BE2C (cell line): ENCODE results near the gene CDK16.

Experiments used
- DNase-seq: peaks from one replicate; pipeline ENCODE4 v3.0.0-alpha.2; 2020
- H3K27me3 ChIP-seq: fragments of 250-450 bp; sonication (Bioruptor Pico); 2 replicates; pipeline ENCODE4 v1.5.1; 2020; ENCODE audit warnings: mild to moderate bottlenecking
- H3K36me3 ChIP-seq: fragments of 250-450 bp; sonication (Bioruptor Pico); 2 replicates; pipeline ENCODE4 v1.5.1; 2020; ENCODE audit warnings: mild to moderate bottlenecking
- H3K4me1 ChIP-seq: fragments of 250-450 bp; sonication (Bioruptor Pico); 2 replicates; pipeline ENCODE4 v1.5.1; 2020
- H3K4me3 ChIP-seq: 2 replicates; pipeline ENCODE4 v1.5.1; 2011; ENCODE audit warnings: low read depth, low read length
- H3K9me3 ChIP-seq: fragments of 250-450 bp; sonication (Bioruptor Pico); 2 replicates; pipeline ENCODE4 v1.5.1; 2020
- CTCF ChIP-seq: IDR thresholded peaks from 2 replicates; pipeline ENCODE4 v1.5.1; 2012; ENCODE audit warnings: mild to moderate bottlenecking, low read depth, low read length

The CDK16 gene

GRCh38 chrX:47239199-47239598 lies 20.7 kb downstream of the CDK16 start:
- no peak for TF ChIP-seq CTCF
- H3K4me1 ChIP-seq = no peaks in the 10 kb centered on the region
- no peak overlapping the region for H3K4me3 ChIP-seq
- no peak for DNase-seq
- H3K27me3 ChIP-seq = no peaks in the 10 kb centered on the region
- H3K36me3 ChIP-seq = no peaks in the 10 kb centered on the region
- no peaks in the 10 kb centered on the region for H3K9me3 ChIP-seq

- DNase-seq = no peak
- TF ChIP-seq CTCF = no peak
- no peak overlapping the region for H3K4me3 ChIP-seq
- H3K9me3 ChIP-seq = no peaks in the 10 kb centered on the region
- H3K4me1 ChIP-seq = no peaks in the 10 kb centered on the region
- no peaks in the 10 kb centered on the region for H3K27me3 ChIP-seq
- H3K36me3 ChIP-seq = no peaks in the 10 kb centered on the region; the same call in 1 of the 2 replicates
These were observed 21.5 kb downstream of the CDK16 start for GRCh38 chrX:47239898-47240545.

GRCh38 chrX:47240619-47241018 lies 22.1 kb downstream of the CDK16 start:
- H3K9me3 ChIP-seq = no peaks in the 10 kb centered on the region
- TF ChIP-seq CTCF = no peak
- H3K4me3 ChIP-seq = no peak overlapping the region
- H3K36me3 ChIP-seq = no peaks in the 10 kb centered on the region; the same call in 1 of the 2 replicates
- no peak for DNase-seq
- no peaks in the 10 kb centered on the region for H3K27me3 ChIP-seq
- no peaks in the 10 kb centered on the region for H3K4me1 ChIP-seq

GRCh38 chrX:47241201-47242011 lies 22.9 kb downstream of the CDK16 start:
- Histone ChIP-seq H3K36me3 (no peaks in the 10 kb centered on the region; the same call in 1 of the 2 replicates), H3K4me3 (no peak overlapping the region), H3K9me3 (no peaks in the 10 kb centered on the region), H3K27me3 (no peaks in the 10 kb centered on the region), H3K4me1 (no peaks in the 10 kb centered on the region)
- no peak for TF ChIP-seq CTCF
- DNase-seq = no peak

GRCh38 chrX:47242321-47242720 lies 23.8 kb downstream of the CDK16 start:
- no peak for TF ChIP-seq CTCF

GRCh38 chrX:47243351-47243750 lies 24.9 kb downstream of the CDK16 start:
- TF ChIP-seq CTCF = no peak
- DNase-seq = no peak
- H3K27me3 ChIP-seq = no peaks in the 10 kb centered on the region
- H3K4me3 ChIP-seq = no peak overlapping the region
- H3K36me3 ChIP-seq = no peaks in the 10 kb centered on the region; the same call in 1 of the 2 replicates
- no peaks in the 10 kb centered on the region for H3K9me3 ChIP-seq
- H3K4me1 ChIP-seq = no peaks in the 10 kb centered on the region

More at GRCh38 chrX:47242321-47242720, 23.8 kb downstream of the CDK16 start:
- Histone ChIP-seq H3K4me1 (no peaks in the 10 kb centered on the region), H3K4me3 (no peak overlapping the region), H3K27me3 (no peaks in the 10 kb centered on the region), H3K36me3 (no peaks in the 10 kb centered on the region; the same call in 1 of the 2 replicates), H3K9me3 (no peaks in the 10 kb centered on the region)
- DNase-seq = no peak
